ENCODE data around the gene NUDT4.

NUDT4 gene
- 51.2 to 124 reads per million in 2 donors for total RNA-seq

DNA sequence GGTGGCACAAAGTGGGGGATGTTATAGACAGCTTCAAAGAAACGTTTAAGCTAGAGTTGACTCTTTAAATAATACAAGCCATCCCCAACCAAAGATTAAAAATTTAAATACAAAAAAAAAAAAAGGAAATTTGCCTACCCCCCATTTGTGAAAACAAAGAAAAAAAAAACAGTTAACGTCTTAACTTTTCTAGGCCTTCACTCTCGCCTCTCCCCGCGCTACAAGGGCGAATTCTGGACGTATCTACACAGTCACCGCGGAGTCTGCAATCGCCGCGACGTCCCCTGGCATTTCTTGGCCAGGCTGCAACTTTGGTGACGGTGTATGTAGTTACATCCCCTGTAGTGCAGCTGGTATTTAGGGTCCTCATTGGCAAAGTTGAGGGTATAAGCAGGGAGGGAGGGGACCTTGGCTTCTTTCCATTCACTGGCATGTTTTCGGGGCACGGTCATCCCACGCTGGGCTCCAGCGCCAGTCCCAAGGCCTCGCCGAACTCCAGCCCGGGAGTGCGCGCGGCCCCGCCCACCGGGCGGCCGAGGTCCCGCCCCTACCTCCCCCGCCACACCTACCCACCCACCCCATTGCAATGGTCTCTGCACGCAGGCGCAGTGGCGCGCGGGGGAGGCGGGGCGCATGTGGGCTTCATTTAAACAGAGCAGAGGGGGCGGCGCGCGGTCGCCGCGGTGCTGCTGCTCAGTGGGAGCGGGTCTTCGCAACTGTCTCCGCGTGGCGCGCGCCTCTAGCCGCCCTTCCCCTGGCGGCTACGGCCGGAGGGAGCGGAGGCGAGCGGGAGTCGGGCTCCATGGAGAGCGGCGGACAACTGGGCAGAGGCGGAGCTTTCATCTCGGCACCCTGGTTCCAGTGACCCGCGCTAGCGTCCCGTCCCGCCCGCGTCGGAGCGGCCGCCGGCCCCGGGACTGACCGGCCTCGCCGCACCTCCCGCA is at the start of gene NUDT4:
TSS of gene NUDT4 (plus strand) at position 674 of the 944 bp plus-strand sequence. CDS start 398 bp downstream, outside the sequence.
- peak; percentile 97 for DNase-seq

DNA sequence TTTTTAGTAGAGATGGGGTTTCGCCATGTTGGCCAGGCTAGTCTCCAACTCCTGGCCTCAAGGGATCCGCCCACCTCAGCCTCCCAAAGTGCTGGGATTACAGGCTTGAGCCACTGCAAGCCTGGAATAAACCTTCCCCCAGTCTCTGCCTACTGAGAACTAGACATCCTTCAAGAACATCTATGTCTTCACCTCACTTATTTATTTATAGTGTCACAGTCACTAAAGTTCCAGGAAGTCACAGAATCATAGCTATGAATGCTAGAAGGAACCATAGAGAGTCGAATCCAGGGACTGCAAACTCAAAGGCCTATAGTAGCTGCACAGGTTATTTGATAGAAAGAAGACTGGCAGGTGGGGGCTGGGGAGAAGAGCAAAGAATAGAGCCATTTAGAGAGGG is 44.7 kb upstream of the NUDT4 start:
- no peak for DNase-seq

DNA sequence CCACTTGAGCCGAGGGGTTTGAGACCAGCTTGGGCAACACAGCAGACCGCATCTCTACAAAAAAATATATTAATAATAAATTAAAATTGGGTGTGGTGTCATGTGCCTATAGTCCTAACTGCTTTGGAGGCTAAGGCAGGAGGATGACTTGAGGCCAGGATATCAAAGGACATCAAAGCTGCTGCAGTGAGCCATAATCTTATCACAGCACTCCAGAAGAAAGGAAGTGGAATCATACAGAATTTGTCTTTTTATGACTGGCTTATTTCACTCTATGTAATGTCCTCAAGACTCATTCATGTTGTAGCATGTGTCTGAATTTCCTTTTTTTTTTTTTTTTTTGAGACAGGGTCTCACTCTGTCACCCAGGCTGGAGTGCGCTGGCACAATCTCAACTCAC is 43.9 kb upstream of the NUDT4 start:
- no peak for DNase-seq

DNA sequence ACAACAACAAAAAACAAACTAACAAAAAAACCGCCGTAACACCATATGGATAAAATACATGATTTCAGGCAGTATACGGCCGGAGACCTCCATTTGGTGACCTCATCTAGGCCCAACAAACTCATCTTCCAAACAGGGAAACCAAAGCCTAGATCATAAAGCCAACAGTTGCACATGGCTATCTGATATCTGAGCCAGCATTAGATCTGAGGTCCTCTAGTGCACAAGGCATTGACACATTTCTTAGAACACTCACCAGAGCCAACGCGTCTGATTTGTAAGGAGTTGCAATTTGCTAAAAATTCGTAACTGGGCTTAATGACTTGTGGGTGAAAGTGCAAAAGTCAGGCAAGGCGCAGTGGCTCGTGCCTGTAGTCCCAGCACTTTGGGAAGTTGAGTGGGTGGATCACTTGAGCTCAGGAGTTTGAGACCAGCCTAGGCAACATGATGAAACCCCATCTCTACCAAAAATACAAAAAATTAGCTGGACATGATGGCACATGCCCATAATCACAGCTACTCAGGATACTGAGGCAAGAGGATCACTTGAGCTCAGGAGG is 42.0 kb upstream of the NUDT4 start:
- no peak for DNase-seq

DNA sequence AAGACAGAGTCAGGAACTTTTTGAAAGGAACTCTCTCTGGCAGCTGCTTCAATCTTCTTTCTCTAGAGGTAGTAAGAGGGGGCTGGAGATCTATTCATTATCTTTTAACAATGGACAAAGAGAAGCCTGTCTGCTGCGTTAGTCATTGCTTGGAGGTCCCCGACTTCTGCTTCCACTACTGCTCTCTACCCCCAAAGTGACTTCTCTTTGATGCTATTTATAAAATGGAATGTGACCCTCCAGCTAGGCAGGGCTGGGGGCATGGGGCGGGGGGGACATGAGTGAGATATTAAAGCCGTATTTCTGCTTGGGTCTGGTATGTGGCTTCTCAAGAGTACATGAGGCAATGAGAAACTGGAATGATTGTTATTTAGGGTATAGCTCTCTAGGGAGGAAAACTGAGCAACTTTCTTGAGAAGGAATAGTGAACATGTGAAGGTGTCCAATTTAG is 41.4 kb upstream of the NUDT4 start:
- no peak for DNase-seq

GRCh38 chr12:93338598-93338997 is 39.1 kb upstream of the NUDT4 start:
- DNase-seq, result no peak

DNA sequence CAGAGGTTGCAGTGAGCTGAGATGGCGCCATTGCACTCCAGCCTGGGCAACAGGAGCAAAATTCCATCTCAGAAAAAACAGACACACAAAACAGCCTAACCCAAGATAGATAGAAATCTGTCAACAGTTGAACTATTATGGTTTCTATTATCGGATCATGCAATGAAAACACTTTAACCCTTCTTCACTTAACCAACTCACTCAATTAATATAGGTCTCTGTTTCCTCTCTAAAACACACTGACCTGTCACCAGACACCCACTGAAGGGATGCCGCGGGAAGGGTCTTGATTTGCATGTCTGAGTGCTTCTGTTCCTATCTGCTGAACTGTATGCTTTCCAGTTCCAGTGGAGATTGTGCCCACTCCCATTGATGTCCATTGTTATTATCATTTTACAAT is 38.0 kb upstream of the NUDT4 start:
- no peak for DNase-seq

- no peak for DNase-seq
These were observed 36.2 kb upstream of the NUDT4 start for GRCh38 chr12:93341409-93342049.

GRCh38 chr12:93347054-93347785 is 30.5 kb upstream of the NUDT4 start:
- DNase-seq, result no peak

GRCh38 chr12:93348575-93349435 is 28.9 kb upstream of the NUDT4 start:
- DNase-seq, result no peak

DNA sequence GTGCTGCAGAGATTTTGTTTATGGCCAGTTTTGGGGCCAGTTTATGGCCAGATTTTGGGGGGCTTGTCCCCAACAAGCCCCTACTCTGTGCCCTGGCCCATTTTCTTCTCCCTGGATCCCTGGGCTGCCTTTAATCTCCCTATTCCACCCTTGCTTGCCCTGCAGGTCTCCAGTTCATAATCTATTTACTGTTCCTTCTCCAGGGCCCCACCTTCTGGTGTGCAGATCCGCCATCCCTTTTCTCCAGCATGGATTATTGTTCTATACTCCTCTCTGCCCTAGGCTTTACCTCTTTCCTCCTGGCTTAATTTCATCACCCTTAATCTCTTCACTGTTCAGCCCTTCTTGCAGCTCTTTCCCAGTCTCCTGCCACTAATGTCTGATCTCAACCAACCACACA is 26.0 kb upstream of the NUDT4 start:
- no peak for DNase-seq

DNA sequence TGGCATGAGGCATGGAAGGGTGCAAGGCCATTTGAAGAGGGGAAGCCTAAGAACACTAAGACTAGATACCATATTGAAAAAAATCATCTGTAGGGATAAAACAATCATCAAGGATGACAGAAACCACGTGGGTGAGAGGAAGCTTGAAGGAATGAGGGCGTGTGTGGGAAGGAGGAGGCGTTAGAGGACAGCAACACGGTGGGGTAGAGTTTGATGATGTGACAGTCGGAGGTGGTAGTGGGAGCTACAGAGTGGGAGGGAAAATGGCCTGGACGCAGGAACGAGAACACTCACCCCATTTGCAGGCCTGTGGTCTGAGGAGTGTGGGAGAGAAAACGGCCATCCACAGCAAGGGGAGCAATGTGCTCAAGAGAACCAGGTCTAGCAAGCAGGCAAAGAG is 25.4 kb upstream of the NUDT4 start:
- DNase-seq, result no peak

GRCh38 chr12:93356214-93356613 is 21.5 kb upstream of the NUDT4 start:
- no peak for DNase-seq

DNA sequence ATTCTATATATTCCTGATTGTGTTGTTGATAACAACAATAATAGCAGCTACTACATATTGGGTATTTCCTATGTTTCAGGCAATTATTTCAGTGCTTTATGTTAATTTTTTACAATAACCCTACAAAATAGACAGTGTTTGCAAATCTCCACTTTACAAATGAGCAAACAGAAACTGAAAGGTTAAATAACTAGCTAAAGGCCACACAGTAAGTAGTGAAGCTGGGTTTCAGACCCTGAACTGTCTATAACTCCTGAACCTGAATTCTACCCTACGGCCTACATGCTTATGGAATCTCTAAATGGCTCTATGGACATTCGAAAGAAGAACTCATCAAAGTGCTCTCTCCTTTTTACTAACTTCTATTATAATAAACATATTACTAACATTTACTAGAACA is 19.7 kb upstream of the NUDT4 start:
- no peak for DNase-seq

DNA sequence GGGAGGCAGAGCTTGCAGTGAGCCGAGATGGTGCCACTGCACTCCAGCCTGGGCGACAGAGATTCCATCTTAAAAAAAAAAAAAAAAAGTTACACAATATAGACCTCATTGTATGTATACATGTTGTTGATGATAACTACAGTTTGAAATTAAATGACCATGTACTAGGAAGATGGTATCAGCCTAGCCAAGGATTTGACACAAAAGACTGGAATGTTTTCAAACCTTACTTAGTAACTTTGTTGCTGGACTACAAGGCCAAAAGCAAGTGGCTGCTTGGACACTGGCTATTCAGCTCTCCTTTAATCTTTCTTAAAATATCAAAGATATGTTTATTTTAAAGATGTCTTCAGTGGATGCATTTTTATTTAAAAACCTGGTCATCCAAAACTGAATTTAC is 18.9 kb upstream of the NUDT4 start:
- DNase-seq, result no peak

DNA sequence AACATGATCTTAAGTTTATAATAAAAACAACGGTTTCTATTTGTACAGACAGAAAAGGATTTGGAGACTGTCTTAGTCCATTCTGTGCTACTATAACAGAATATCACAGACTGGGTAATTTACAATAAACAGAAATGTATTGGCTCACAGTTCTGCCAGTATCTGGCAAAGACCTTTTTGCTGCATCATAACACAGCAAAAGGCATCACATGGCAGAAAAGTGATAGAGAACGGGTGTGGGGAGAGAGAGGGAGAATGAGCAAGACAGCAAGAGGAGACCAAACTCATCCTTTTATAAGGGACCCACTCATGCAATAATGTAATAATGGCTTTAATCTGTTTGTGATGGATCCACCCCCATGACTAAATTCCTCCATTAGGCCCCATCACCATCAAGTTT is 17.0 kb upstream of the NUDT4 start:
- no peak for DNase-seq

GRCh38 chr12:93361151-93361919 is 16.4 kb upstream of the NUDT4 start:
- no peak for DNase-seq

GRCh38 chr12:93363841-93364297 is 13.9 kb upstream of the NUDT4 start:
- DNase-seq, result no peak

- DNase-seq, result no peak
These were observed 11.9 kb upstream of the NUDT4 start for GRCh38 chr12:93365616-93366405.

- no peak for DNase-seq
These were observed 11.3 kb upstream of the NUDT4 start for GRCh38 chr12:93366422-93366821.

Data from T-helper 9 cell (primary cell).